ENCODE data around the gene PDZD2.

The PDZD2 gene

DNA sequence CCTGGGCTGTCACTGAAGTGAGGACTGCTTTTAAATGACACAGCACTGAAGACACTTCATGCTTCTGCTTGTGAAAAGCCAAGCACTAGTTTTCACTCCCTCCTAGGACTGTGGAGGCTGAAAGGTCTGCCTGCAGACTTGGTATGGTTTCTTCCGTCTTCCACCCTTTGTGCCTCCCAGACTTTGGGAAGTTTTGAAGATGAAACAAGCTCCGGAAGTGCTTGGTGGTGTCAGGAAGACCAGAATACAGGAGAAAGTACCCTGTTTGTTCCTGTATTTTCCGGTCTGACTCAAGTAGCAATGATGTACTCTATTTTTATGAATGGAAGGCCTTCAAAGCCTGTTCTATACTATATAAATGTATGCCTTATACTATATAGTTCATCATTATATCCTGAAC is 222.7 kb downstream of the PDZD2 start:
- peaks cover 2% of the 10 kb centered on the region for H3K27me3 ChIP-seq (ENCODE audit: insufficient read depth, poor library complexity, severe bottlenecking)
- no peak overlapping the region for H3K27ac ChIP-seq (replicated peaks)
- no peak for DNase-seq (ENCODE audit: low read depth in 1 of 2, low spot score in 1 of 2)
- TF ChIP-seq GABPA (IDR thresholded peaks at IDR 0.05; ENCODE audit: low read depth), result no peak
- no peak for TF ChIP-seq POLR2AphosphoS5 (IDR thresholded peaks at IDR 0.05; ENCODE audit: low read depth)
- TF ChIP-seq SPI1 (IDR thresholded peaks at IDR 0.05; ENCODE audit: borderline replicate concordance, low read depth), result no peak
- TF ChIP-seq, protein P1, sequence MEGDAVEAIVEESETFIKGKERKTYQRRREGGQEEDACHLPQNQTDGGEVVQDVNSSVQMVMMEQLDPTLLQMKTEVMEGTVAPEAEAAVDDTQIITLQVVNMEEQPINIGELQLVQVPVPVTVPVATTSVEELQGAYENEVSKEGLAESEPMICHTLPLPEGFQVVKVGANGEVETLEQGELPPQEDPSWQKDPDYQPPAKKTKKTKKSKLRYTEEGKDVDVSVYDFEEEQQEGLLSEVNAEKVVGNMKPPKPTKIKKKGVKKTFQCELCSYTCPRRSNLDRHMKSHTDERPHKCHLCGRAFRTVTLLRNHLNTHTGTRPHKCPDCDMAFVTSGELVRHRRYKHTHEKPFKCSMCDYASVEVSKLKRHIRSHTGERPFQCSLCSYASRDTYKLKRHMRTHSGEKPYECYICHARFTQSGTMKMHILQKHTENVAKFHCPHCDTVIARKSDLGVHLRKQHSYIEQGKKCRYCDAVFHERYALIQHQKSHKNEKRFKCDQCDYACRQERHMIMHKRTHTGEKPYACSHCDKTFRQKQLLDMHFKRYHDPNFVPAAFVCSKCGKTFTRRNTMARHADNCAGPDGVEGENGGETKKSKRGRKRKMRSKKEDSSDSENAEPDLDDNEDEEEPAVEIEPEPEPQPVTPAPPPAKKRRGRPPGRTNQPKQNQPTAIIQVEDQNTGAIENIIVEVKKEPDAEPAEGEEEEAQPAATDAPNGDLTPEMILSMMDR (IDR thresholded peaks at IDR 0.05; ENCODE audit: insufficient read depth, low read length), result no peak
- TF ChIP-seq, protein P2, sequence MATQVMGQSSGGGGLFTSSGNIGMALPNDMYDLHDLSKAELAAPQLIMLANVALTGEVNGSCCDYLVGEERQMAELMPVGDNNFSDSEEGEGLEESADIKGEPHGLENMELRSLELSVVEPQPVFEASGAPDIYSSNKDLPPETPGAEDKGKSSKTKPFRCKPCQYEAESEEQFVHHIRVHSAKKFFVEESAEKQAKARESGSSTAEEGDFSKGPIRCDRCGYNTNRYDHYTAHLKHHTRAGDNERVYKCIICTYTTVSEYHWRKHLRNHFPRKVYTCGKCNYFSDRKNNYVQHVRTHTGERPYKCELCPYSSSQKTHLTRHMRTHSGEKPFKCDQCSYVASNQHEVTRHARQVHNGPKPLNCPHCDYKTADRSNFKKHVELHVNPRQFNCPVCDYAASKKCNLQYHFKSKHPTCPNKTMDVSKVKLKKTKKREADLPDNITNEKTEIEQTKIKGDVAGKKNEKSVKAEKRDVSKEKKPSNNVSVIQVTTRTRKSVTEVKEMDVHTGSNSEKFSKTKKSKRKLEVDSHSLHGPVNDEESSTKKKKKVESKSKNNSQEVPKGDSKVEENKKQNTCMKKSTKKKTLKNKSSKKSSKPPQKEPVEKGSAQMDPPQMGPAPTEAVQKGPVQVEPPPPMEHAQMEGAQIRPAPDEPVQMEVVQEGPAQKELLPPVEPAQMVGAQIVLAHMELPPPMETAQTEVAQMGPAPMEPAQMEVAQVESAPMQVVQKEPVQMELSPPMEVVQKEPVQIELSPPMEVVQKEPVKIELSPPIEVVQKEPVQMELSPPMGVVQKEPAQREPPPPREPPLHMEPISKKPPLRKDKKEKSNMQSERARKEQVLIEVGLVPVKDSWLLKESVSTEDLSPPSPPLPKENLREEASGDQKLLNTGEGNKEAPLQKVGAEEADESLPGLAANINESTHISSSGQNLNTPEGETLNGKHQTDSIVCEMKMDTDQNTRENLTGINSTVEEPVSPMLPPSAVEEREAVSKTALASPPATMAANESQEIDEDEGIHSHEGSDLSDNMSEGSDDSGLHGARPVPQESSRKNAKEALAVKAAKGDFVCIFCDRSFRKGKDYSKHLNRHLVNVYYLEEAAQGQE (IDR thresholded peaks at IDR 0.05; ENCODE audit: insufficient replicate concordance, low read depth), result no peak
- H3K4me3 ChIP-seq (replicated peaks; ENCODE audit: insufficient read depth, low read length), result no peak overlapping the region

DNA sequence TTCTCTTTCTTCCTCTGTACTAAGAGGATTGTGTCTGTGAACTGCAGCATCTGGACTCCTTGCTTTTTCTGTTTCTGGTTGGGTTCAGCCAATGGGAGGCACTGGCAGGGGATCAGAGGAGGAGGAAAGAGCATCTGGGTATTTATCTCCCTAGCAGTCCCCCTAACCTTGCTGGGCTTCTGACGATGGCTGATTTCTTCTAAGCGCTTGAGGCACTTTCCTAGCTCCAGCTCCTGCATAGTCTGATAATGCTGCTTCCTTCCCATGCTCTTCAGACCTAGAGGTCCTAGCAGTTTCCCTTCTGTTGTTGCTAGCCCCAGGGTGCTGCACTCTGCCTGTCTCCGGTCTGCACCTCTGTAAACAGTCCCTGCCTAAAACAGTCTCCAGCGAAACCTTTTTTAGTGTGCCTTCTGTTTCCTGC is 225.1 kb downstream of the PDZD2 start:
- no peak for TF ChIP-seq GABPA (IDR thresholded peaks at IDR 0.05; ENCODE audit: low read depth)
- TF ChIP-seq, protein P1 (IDR thresholded peaks at IDR 0.05; ENCODE audit: insufficient read depth, low read length), result no peak
- no peak for DNase-seq (ENCODE audit: low read depth in 1 of 2, low spot score in 1 of 2)
- Histone ChIP-seq H3K27me3 (ENCODE audit: insufficient read depth, poor library complexity, severe bottlenecking) (no peaks in the 10 kb centered on the region), H3K27ac (replicated peaks) (no peak overlapping the region), H3K4me3 (replicated peaks; ENCODE audit: insufficient read depth, low read length) (no peak overlapping the region)

DNA sequence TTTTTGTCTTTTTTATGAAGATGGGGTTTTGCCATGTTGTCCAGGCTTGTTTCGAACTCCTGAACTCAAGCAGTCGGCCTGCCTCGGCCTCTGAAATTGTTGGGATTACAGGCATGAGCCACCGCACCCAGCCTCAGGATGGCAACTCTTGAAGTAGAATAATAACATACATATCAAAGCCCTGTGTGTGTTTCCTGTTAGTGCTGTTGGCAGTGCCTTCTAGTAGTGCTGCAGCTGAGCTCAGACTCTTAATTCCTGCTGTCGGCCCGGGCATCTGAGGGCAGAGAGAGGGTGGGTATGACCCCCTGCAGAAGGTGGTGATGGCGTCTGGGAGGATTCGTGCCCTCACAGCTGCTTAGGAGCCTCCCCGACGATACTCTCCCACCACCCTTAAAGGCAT is 227.2 kb downstream of the PDZD2 start:
- Histone ChIP-seq H3K4me3 (replicated peaks; ENCODE audit: insufficient read depth, low read length) (no peak overlapping the region), H3K27me3 (ENCODE audit: insufficient read depth, poor library complexity, severe bottlenecking) (no peaks in the 10 kb centered on the region), H3K27ac (replicated peaks) (no peak overlapping the region)
- no peak for TF ChIP-seq POLR2AphosphoS5 (IDR thresholded peaks at IDR 0.05; ENCODE audit: low read depth)
- TF ChIP-seq, protein P2 (IDR thresholded peaks at IDR 0.05; ENCODE audit: insufficient replicate concordance, low read depth), result no peak
- TF ChIP-seq, protein P1 (IDR thresholded peaks at IDR 0.05; ENCODE audit: insufficient read depth, low read length), result no peak
- no peak for TF ChIP-seq GABPA (IDR thresholded peaks at IDR 0.05; ENCODE audit: low read depth)
- TF ChIP-seq SPI1 (IDR thresholded peaks at IDR 0.05; ENCODE audit: borderline replicate concordance, low read depth), result no peak
- no peak for DNase-seq (ENCODE audit: low read depth in 1 of 2, low spot score in 1 of 2)

DNA sequence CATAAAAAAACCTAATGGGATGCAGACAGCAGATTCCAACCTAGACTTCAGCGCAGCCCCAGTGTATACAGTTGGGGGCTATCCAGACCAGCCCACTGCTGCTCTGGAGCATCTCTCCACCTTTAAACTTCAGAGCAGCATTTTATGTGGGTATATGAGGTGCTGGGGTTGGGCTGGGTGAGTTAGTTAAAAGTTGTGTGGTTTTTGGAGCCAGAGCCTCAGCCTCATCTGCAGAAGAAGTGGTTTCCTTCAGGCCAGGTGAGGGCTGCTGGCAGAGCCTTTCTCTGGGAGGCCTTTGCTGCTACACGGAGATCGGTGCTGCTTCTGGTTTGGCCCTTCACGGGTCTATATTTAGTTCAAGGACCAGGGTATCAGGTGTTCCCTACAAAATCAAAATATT is 228.3 kb downstream of the PDZD2 start:
- no peaks in the 10 kb centered on the region for H3K27me3 ChIP-seq (ENCODE audit: insufficient read depth, poor library complexity, severe bottlenecking)
- H3K27ac ChIP-seq (replicated peaks), result no peak overlapping the region
- no peak for TF ChIP-seq GABPA (IDR thresholded peaks at IDR 0.05; ENCODE audit: low read depth)
- TF ChIP-seq, protein P1 (IDR thresholded peaks at IDR 0.05; ENCODE audit: insufficient read depth, low read length), result no peak
- TF ChIP-seq, protein P2 (IDR thresholded peaks at IDR 0.05; ENCODE audit: insufficient replicate concordance, low read depth), result no peak
- TF ChIP-seq POLR2AphosphoS5 (IDR thresholded peaks at IDR 0.05; ENCODE audit: low read depth), result no peak
- TF ChIP-seq SPI1 (IDR thresholded peaks at IDR 0.05; ENCODE audit: borderline replicate concordance, low read depth), result no peak
- H3K4me3 ChIP-seq (replicated peaks; ENCODE audit: insufficient read depth, low read length), result no peak overlapping the region
- DNase-seq (ENCODE audit: low read depth in 1 of 2, low spot score in 1 of 2), result no peak

Data from HL-60 (cell line).